ENCODE results near the gene FRMD4B. TPM values are rescaled to one million over a fixed set of nuclear protein-coding genes. Genes with fewer than 3 reads are reported as not detected.

FRMD4B gene
- total and polyA plus RNA-seq, 4 donors, result 5.6 to 73.6 (median 24.0) TPM

GRCh38 chr3:69219101-69219708 is 166.7 kb downstream of the FRMD4B start:
- H3K36me3 ChIP-seq (ENCODE audit: control insufficient read depth in 1 of 2, insufficient read depth in 2 of 2, low read length in 1 of 2), result peaks cover 0 to 4% of the 10 kb centered on the region in 2 donors
- 93% methylated on average over 7 of the region's 7 CpGs for WGBS, 2 donors
- H3K27ac ChIP-seq (ENCODE audit: low read depth in 1 of 2, low read length in 2 of 2), result no peak overlapping the region
- no peak for ATAC-seq (ENCODE audit: low FRiP score)
- no peak for DNase-seq
- no peaks in the 10 kb centered on the region for H3K9me3 ChIP-seq (ENCODE audit: control insufficient read depth, low read length)
- intact Hi-C loops (cut with DNase I), result no loop called here
- no peaks in the 10 kb centered on the region for H3K4me1 ChIP-seq (ENCODE audit: control insufficient read depth in 1 of 2, insufficient read depth in 2 of 2, low read length in 2 of 2)
- no peak overlapping the region for H3K4me3 ChIP-seq (ENCODE audit: low read length in 2 of 2)
- H3K27me3 ChIP-seq (ENCODE audit: control insufficient read depth in 1 of 2, insufficient read depth in 2 of 2, low read length in 1 of 2), result no peaks in the 10 kb centered on the region

GRCh38 chr3:69218079-69218478 is 167.8 kb downstream of the FRMD4B start:
- intact Hi-C loops (cut with DNase I), result no loop called here
- DNase-seq, result no peak
- H3K4me3 ChIP-seq (ENCODE audit: low read length in 2 of 2), result no peak overlapping the region
- ATAC-seq (ENCODE audit: low FRiP score), result no peak
- H3K9me3 ChIP-seq (ENCODE audit: control insufficient read depth, low read length), result no peaks in the 10 kb centered on the region
- no peaks in the 10 kb centered on the region for H3K27me3 ChIP-seq (ENCODE audit: control insufficient read depth in 1 of 2, insufficient read depth in 2 of 2, low read length in 1 of 2)
- H3K27ac ChIP-seq (ENCODE audit: low read depth in 1 of 2, low read length in 2 of 2), result no peak overlapping the region
- WGBS, 2 donors, result 90 to 93% methylated on average over 6 of the region's 6 CpGs
- peaks cover 0 to 5% of the 10 kb centered on the region in 2 donors for H3K36me3 ChIP-seq (ENCODE audit: control insufficient read depth in 1 of 2, insufficient read depth in 2 of 2, low read length in 1 of 2)
- H3K4me1 ChIP-seq (ENCODE audit: control insufficient read depth in 1 of 2, insufficient read depth in 2 of 2, low read length in 2 of 2), result no peaks in the 10 kb centered on the region

- no peak for DNase-seq
- Histone ChIP-seq H3K4me3 (ENCODE audit: low read length in 2 of 2) (no peak overlapping the region), H3K9me3 (ENCODE audit: control insufficient read depth, low read length) (no peaks in the 10 kb centered on the region), H3K27me3 (ENCODE audit: control insufficient read depth in 1 of 2, insufficient read depth in 2 of 2, low read length in 1 of 2) (no peaks in the 10 kb centered on the region), H3K27ac (ENCODE audit: low read depth in 1 of 2, low read length in 2 of 2) (no peak overlapping the region), H3K4me1 (ENCODE audit: control insufficient read depth in 1 of 2, insufficient read depth in 2 of 2, low read length in 2 of 2) (no peaks in the 10 kb centered on the region), H3K36me3 (ENCODE audit: control insufficient read depth in 1 of 2, insufficient read depth in 2 of 2, low read length in 1 of 2) (peaks cover 0 to 5% of the 10 kb centered on the region in 2 donors)
- intact Hi-C loops (cut with DNase I), result no loop called here
- 67 to 69% methylated on average over 5 of the region's 5 CpGs for WGBS, 2 donors
- no peak for ATAC-seq (ENCODE audit: low FRiP score)
These were observed 168.9 kb downstream of the FRMD4B start for GRCh38 chr3:69216981-69217380.

- Histone ChIP-seq H3K4me3 (ENCODE audit: low read length in 2 of 2) (no peak overlapping the region), H3K9me3 (ENCODE audit: control insufficient read depth, low read length) (no peaks in the 10 kb centered on the region), H3K36me3 (ENCODE audit: control insufficient read depth in 1 of 2, insufficient read depth in 2 of 2, low read length in 1 of 2) (peaks cover 0 to 3% of the 10 kb centered on the region in 2 donors), H3K4me1 (ENCODE audit: control insufficient read depth in 1 of 2, insufficient read depth in 2 of 2, low read length in 2 of 2) (no peaks in the 10 kb centered on the region), H3K27ac (ENCODE audit: low read depth in 1 of 2, low read length in 2 of 2) (no peak overlapping the region), H3K27me3 (ENCODE audit: control insufficient read depth in 1 of 2, insufficient read depth in 2 of 2, low read length in 1 of 2) (no peaks in the 10 kb centered on the region)
- intact Hi-C loops (cut with DNase I), result no loop called here
- WGBS, 2 donors, result 48 to 55% methylated on average over 3 of the region's 3 CpGs
- ATAC-seq (ENCODE audit: low FRiP score), result no peak
- no peak for DNase-seq
These were observed 171.6 kb downstream of the FRMD4B start for GRCh38 chr3:69214241-69214640.

GRCh38 chr3:69212411-69213160 is 173.3 kb downstream of the FRMD4B start:
- ATAC-seq (ENCODE audit: low FRiP score) (no peak), DNase-seq (no peak)
- no peak overlapping the region for H3K4me3 ChIP-seq (ENCODE audit: low read length in 2 of 2)
- H3K9me3 ChIP-seq (ENCODE audit: control insufficient read depth, low read length), result no peaks in the 10 kb centered on the region
- H3K27me3 ChIP-seq (ENCODE audit: control insufficient read depth in 1 of 2, insufficient read depth in 2 of 2, low read length in 1 of 2), result no peaks in the 10 kb centered on the region
- no peak overlapping the region for H3K27ac ChIP-seq (ENCODE audit: low read depth in 1 of 2, low read length in 2 of 2)
- intact Hi-C loops (cut with DNase I), result no loop called here
- peaks cover 0 to 3% of the 10 kb centered on the region in 2 donors for H3K36me3 ChIP-seq (ENCODE audit: control insufficient read depth in 1 of 2, insufficient read depth in 2 of 2, low read length in 1 of 2)
- no peaks in the 10 kb centered on the region for H3K4me1 ChIP-seq (ENCODE audit: control insufficient read depth in 1 of 2, insufficient read depth in 2 of 2, low read length in 2 of 2)
- 64 to 69% methylated on average over 3 of the region's 3 CpGs for WGBS, 2 donors

GRCh38 chr3:69210068-69210730 is 175.7 kb downstream of the FRMD4B start:
- intact Hi-C loops (cut with DNase I), result no loop called here
- ATAC-seq (ENCODE audit: low FRiP score), result no peak
- 86 to 88% methylated on average over 5 of the region's 5 CpGs for WGBS, 2 donors
- no peak for DNase-seq
- no peak overlapping the region for H3K27ac ChIP-seq (ENCODE audit: low read depth in 1 of 2, low read length in 2 of 2)
- no peaks in the 10 kb centered on the region for H3K9me3 ChIP-seq (ENCODE audit: control insufficient read depth, low read length)
- no peaks in the 10 kb centered on the region for H3K27me3 ChIP-seq (ENCODE audit: control insufficient read depth in 1 of 2, insufficient read depth in 2 of 2, low read length in 1 of 2)
- H3K4me1 ChIP-seq (ENCODE audit: control insufficient read depth in 1 of 2, insufficient read depth in 2 of 2, low read length in 2 of 2), result no peaks in the 10 kb centered on the region
- H3K36me3 ChIP-seq (ENCODE audit: control insufficient read depth in 1 of 2, insufficient read depth in 2 of 2, low read length in 1 of 2), result peaks cover 0 to 3% of the 10 kb centered on the region in 2 donors
- no peak overlapping the region for H3K4me3 ChIP-seq (ENCODE audit: low read length in 2 of 2)

GRCh38 chr3:69209413-69209812 is 176.5 kb downstream of the FRMD4B start:
- ATAC-seq (ENCODE audit: low FRiP score) (no peak), DNase-seq (no peak)
- no peak overlapping the region for H3K27ac ChIP-seq (ENCODE audit: low read depth in 1 of 2, low read length in 2 of 2)
- intact Hi-C loops (cut with DNase I), result no loop called here
- H3K4me3 ChIP-seq (ENCODE audit: low read length in 2 of 2), result no peak overlapping the region
- peaks cover 0 to 3% of the 10 kb centered on the region in 2 donors for H3K36me3 ChIP-seq (ENCODE audit: control insufficient read depth in 1 of 2, insufficient read depth in 2 of 2, low read length in 1 of 2)
- H3K4me1 ChIP-seq (ENCODE audit: control insufficient read depth in 1 of 2, insufficient read depth in 2 of 2, low read length in 2 of 2), result no peaks in the 10 kb centered on the region
- H3K9me3 ChIP-seq (ENCODE audit: control insufficient read depth, low read length), result no peaks in the 10 kb centered on the region
- H3K27me3 ChIP-seq (ENCODE audit: control insufficient read depth in 1 of 2, insufficient read depth in 2 of 2, low read length in 1 of 2), result no peaks in the 10 kb centered on the region

- no peak for ATAC-seq (ENCODE audit: low FRiP score)
- Histone ChIP-seq H3K27ac (ENCODE audit: low read depth in 1 of 2, low read length in 2 of 2) (no peak overlapping the region), H3K36me3 (ENCODE audit: control insufficient read depth in 1 of 2, insufficient read depth in 2 of 2, low read length in 1 of 2) (no peaks in the 10 kb centered on the region), H3K27me3 (ENCODE audit: control insufficient read depth in 1 of 2, insufficient read depth in 2 of 2, low read length in 1 of 2) (no peaks in the 10 kb centered on the region), H3K9me3 (ENCODE audit: control insufficient read depth, low read length) (no peaks in the 10 kb centered on the region), H3K4me3 (ENCODE audit: low read length in 2 of 2) (no peak overlapping the region), H3K4me1 (ENCODE audit: control insufficient read depth in 1 of 2, insufficient read depth in 2 of 2, low read length in 2 of 2) (no peaks in the 10 kb centered on the region)
- intact Hi-C loops (cut with DNase I), result no loop called here
- no peak for DNase-seq
- WGBS, 2 donors, result 93 to 100% methylated on average over 1 of the region's 1 CpG
These were observed 178.9 kb downstream of the FRMD4B start for GRCh38 chr3:69207031-69207430.

- no peaks in the 10 kb centered on the region for H3K36me3 ChIP-seq (ENCODE audit: control insufficient read depth in 1 of 2, insufficient read depth in 2 of 2, low read length in 1 of 2)
- intact Hi-C loops (cut with DNase I), result no loop called here
- ATAC-seq (ENCODE audit: low FRiP score), result no peak
- no peaks in the 10 kb centered on the region for H3K4me1 ChIP-seq (ENCODE audit: control insufficient read depth in 1 of 2, insufficient read depth in 2 of 2, low read length in 2 of 2)
- no peaks in the 10 kb centered on the region for H3K9me3 ChIP-seq (ENCODE audit: control insufficient read depth, low read length)
- 96 to 100% methylated on average over 1 of the region's 1 CpG for WGBS, 2 donors
- no peak overlapping the region for H3K27ac ChIP-seq (ENCODE audit: low read depth in 1 of 2, low read length in 2 of 2)
- no peaks in the 10 kb centered on the region for H3K27me3 ChIP-seq (ENCODE audit: control insufficient read depth in 1 of 2, insufficient read depth in 2 of 2, low read length in 1 of 2)
- no peak overlapping the region for H3K4me3 ChIP-seq (ENCODE audit: low read length in 2 of 2)
- DNase-seq, result no peak
These were observed 180.5 kb downstream of the FRMD4B start for GRCh38 chr3:69205385-69205784.

Measured in aorta (tissue), 5 donors.